Body of pancreas (tissue), 4 donors: ENCODE measurements around the gene SYT11.

Experiments
- POLR2A ChIP-seq, 3 donors: fragments of 450-650 bp; IDR thresholded peaks; one replicate each; pipeline ENCODE4 v1.6.1; 2016; ENCODE audit warnings: antibody characterized with exemption in 3 of 3, mild to moderate bottlenecking in 2 of 3
- TF ChIP-seq, protein P1 (sequence below), 7 experiments: fragments of 450-650 bp in 4 of 7; fragments of 200-600 bp in 3 of 7; sonication (generic) in 3 of 7; IDR thresholded peaks; one replicate each; pipeline ENCODE4 v1.5.1; 2016 to 2019; ENCODE audit warnings: antibody characterized with exemption in 7 of 7

DNA sequence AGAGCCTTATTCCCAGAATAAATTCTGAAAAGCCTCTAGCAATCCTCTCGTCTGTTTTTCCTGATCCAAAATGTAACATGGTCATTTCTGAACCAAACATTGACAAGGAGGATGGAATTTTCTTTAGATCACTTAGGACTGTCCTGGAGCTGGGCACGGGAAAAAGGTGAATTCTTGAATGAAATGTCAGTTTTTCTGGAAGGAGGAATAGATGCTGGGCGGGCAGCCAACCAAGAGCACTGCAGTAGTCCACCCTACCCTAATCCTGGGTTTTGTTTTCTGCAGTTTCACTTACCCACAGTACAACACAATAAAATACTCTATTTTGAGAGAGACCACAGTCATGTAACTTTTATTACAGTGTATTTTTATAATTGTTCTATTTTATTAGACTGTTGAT is 30.9 kb downstream of the SYT11 start:
- TF ChIP-seq, protein P1, sequence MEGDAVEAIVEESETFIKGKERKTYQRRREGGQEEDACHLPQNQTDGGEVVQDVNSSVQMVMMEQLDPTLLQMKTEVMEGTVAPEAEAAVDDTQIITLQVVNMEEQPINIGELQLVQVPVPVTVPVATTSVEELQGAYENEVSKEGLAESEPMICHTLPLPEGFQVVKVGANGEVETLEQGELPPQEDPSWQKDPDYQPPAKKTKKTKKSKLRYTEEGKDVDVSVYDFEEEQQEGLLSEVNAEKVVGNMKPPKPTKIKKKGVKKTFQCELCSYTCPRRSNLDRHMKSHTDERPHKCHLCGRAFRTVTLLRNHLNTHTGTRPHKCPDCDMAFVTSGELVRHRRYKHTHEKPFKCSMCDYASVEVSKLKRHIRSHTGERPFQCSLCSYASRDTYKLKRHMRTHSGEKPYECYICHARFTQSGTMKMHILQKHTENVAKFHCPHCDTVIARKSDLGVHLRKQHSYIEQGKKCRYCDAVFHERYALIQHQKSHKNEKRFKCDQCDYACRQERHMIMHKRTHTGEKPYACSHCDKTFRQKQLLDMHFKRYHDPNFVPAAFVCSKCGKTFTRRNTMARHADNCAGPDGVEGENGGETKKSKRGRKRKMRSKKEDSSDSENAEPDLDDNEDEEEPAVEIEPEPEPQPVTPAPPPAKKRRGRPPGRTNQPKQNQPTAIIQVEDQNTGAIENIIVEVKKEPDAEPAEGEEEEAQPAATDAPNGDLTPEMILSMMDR (IDR thresholded peaks at IDR 0.05) = no peak
- TF ChIP-seq POLR2A (IDR thresholded peaks at IDR 0.05) = no peak
